ENCODE data around the gene MAST4.

Gene MAST4

GRCh38 chr5:66606713-66607112, 10.5 kb downstream of the MAST4 start:
- no peak for DNase-seq

DNA sequence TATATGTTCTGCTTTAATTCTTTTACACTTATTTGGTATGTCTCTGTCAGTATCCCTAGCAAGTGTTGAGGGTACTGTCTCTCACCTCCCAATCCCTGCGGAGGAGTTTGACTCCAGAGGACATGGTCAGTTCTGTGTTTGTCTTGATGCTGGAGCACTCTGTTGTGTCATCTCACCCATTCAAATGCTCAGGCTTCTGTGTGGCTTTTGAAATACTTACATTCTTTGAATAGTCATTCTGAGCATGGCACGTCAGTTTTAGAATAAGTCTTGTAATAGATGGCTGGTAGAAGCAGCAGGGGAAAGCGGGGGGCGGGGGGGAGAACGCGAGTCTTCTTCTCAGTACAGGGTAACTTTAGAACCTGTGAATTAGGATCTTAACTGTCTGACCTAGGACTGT, 12.3 kb downstream of the MAST4 start:
- DNase-seq: no peak

DNA sequence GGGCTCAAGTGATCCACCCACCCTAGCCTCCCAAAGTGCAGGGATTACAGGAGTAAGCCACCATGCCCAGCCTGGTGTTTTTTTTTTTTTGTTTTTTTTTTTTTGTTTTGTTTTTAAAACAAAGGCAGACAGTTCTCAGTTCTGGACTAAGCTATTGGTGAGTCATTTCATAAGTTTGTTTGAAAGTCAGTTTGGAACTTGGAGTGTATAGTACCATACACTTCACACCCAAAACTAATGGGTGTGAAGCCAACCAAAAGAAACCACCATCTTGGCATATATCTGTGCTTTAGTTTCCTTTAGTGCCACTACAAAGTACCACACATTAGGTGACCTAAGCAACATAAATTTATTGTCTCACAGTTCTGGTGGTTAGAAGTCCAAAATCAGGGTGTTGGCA, 13.4 kb downstream of the MAST4 start:
- no peak for DNase-seq

DNA sequence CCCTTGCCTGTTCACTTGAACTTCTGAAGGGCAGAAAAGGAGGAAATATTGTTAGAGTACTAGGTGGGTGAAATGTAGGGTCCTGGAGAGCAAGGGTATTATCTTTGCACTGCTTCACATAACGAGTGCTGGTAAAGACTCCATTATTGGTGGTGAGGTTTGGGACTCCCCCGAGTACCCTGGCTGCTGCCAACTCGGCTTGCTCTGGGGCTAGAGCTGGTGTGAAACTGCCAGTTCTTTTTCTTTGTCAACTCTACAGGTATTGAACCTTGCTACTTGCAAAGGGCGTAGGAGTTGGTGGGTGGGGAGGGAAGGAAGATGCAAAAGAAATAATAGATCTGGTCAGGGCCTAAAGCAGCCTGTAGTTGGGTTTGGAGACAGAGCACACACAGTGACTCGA, 16.0 kb downstream of the MAST4 start:
- DNase-seq: no peak

DNA sequence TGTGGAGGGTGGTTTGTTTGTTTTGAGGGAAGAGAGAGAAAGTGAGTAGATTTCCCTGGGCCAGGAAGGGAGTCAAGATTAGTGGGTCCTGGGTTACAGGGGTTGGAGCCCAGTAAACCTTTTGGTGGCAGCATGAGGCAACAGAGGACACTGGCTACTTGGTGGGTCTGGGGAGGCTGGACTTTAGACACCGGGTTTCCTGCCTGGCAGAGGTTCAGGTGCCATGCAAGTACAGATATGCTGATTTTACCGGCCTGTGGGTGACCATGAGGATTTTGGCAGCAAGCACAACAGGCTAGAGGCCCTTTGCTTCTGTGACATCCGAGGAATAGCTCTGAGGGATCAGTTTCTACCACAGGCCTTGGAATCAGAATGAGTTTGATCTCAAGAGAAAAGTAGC, 18.9 kb downstream of the MAST4 start:
- no peak for DNase-seq

- no peak for DNase-seq
Measured at GRCh38 chr5:66615894-66616293, 19.7 kb downstream of the MAST4 start.

DNA sequence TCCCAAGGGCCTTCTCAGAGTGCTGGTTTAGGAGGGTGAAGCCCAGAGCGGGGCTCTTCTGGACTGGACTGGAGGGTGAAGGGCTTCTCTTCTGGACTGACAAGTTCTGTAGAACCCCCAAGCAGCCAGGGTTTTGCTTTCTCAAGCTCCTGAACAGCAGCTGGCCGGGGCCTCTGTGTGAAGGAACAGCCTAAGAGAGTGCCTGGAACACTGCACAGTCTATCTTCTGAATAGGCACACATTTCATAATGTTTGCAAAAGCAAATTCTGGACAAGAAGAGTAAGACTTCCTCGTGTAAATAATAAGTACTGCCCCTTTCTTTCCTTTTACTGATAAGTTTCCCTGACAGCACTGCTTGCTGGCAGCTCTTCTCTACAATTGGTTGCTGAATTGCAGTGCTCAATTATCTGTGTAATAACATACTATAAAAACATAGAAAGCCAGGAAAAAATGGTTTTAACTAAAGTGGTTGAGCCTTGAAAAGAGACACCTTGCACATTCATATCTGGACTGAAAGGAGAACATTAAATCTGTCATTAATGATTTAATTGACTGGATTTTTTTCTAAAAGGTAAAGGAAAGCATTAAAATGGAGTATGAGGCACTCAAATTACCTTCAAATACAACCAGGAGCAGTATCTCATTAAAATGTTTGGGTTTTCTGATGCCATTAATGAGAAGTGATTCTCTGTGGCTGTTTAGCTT, 20.5 kb downstream of the MAST4 start:
- DNase-seq: no peak

DNA sequence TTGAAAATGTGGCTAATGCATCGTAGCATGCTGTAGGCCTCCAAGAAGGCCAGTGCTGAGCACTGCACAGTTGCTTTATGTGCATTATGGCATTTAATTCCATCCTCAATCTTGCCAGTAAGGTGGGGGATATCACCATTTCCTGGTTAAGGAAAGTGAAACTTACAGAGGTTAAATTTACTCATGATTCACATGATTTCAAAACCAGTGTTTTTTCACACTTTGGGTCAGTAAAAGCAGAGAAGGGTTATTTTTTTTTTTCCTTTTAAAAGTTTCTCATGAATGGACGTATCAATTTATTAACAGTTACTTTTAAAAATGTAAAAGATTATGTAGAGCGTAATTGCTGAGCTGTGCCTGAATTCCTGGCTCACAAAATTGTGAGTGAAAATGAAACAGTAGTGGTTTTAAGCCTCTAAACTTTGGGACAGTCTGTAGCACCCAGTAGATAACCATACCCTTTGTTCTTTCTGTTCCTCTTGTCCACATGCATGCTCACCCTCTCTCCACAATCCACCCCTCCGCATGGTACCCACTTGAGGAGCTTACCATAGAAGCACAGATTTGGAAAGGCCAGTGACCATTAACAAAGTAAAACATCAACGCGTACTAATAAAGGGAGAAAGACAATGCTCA, 21.2 kb downstream of the MAST4 start:
- no peak for DNase-seq

GRCh38 chr5:66617991-66618768, 22.0 kb downstream of the MAST4 start:
- DNase-seq: no peak

DNA sequence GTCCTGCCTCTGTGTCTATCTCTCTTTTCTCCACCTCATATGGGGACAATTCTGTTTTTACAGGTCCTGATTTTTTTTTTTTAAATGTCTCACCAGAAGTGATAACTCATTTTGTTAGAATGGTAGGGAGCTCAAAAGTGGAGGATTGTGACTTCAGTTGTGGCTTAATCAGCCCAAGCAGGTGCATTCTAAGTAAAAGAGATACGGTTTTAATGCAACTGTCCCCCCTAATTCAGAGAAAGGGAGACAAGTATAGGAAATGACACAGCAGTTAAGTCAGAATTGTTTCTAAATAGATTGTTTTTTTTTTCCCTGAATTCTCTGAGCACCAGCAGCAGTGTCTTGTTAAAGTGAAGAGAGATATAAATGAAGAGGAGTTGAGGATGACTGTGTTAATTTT, 24.5 kb downstream of the MAST4 start:
- no peak for DNase-seq

GRCh38 chr5:66621146-66621545, 25.0 kb downstream of the MAST4 start:
- DNase-seq: no peak

- DNase-seq: no peak
Measured at GRCh38 chr5:66621736-66622135, 25.5 kb downstream of the MAST4 start.

GRCh38 chr5:66628561-66628960, 32.4 kb downstream of the MAST4 start:
- DNase-seq: no peak

- DNase-seq: no peak
Measured at GRCh38 chr5:66629446-66629845, 33.3 kb downstream of the MAST4 start.

- no peak for DNase-seq
Measured at GRCh38 chr5:66633754-66634153, 37.6 kb downstream of the MAST4 start.

DNA sequence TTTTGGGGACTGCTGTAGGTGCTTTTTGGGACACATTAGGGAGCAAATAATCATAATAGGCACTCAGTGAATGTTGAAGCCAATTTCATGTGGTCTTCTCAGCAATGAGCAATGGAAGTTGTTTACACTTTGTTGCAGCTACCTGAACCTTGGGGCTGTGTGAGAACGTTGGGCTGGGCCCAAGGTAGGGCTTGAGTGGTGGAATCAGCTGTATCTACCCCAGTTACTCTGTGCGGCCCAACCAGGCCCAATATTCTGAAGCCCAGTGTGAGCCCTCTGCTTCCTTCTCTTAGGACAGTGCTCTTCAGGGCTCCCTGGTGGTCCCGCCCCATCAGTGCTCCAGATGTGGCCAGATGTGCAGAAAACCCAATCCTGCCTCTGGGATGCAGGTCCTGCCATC, 38.4 kb downstream of the MAST4 start:
- DNase-seq: no peak

GRCh38 chr5:66637994-66638393, 41.8 kb downstream of the MAST4 start:
- no peak for DNase-seq

GRCh38 chr5:66639037-66639436, 42.8 kb downstream of the MAST4 start:
- DNase-seq: no peak

DNA sequence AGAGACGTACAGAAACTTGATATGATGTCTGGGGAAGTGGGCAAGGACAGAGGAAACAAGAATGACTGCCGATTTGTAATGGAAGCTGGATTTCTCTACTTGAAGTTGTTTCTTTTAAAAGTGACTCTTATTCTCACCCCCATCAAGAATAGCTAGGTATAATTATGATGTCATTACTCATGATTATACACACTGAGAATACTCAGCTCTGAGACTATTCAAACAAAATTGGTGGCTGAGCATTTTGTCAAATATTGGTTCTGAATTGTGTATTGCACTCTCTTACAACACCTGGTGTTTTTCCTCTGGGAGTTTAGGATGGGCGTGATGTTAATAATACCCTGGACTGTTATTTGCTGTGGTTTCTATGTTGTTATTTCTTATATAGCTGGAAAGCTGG, 46.3 kb downstream of the MAST4 start:
- no peak for DNase-seq

- no peak for DNase-seq
Measured at GRCh38 chr5:66643387-66643786, 47.2 kb downstream of the MAST4 start.

- no peak for DNase-seq
Measured at GRCh38 chr5:66644111-66644510, 47.9 kb downstream of the MAST4 start.

GRCh38 chr5:66645039-66645438, 48.8 kb downstream of the MAST4 start:
- DNase-seq: no peak

DNA sequence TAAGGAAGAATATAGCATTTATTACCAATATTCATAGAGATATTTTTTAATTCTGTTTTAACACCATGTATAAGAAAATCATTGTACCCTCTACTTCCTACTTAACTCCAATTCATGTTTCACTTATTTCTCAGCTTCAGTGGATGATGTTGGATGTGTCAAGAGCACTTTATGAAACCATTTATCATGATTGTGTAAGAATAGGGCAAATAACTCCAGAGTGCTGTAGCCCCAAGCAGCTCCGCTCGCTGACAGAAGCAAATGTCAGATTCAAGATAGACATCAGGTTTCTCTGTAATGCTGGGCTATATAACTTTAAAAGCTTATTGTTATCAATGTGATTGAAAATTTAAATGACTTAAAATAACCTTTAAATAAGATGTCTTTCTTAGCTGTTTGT, 50.4 kb downstream of the MAST4 start:
- DNase-seq: no peak

- DNase-seq: no peak
Measured at GRCh38 chr5:66647146-66647856, 51.1 kb downstream of the MAST4 start.

Data from activated gamma-delta T cell treated with Interleukin-2 at 50 U/mL for 16 hours (primary cell).